ENCODE results near the gene TCEA2. TPM values are rescaled to one million over a fixed set of nuclear protein-coding genes. Genes with fewer than 3 reads are reported as not detected.
A peak's percentile ranks its signal among the peaks of the same experiment; 100 is the strongest.

Gene TCEA2
- total and polyA plus RNA-seq, 2 donors (not counting 1 experiment from before 2014, with no cell fraction given): 58.1 to 63.9 TPM

- H3K4me1 Mint-ChIP-seq: peaks cover 53% of the 10 kb centered on the region
- ChIA-PET CTCF (interaction anchor here (0.7 to 3.2 kb wide), 10 partner anchors 8 to 155 kb away, joined by 3 to 14 read pairs (median 4); partner anchors contain the start of genes LKAAEAR1, NPBWR2, OPRL1 and RGS19), POLR2A (interaction anchor here (0.8 to 4.2 kb wide), 3 partner anchors 13 to 85 kb away, joined by 3 to 55 read pairs (median 4); partner anchors contain the start of genes OPRL1, PRPF6, RGS19 and SAMD10)
- Histone ChIP-seq H3K4me3 (ENCODE audit: control extremely low read depth in 1 of 5, extremely low read depth in 1 of 5, insufficient read depth in 1 of 5, low read depth in 2 of 5, low read length in 4 of 5) (no peak overlapping the region), H3K4me2 (replicated peaks; ENCODE audit: low read depth, low read length, poor library complexity, severe bottlenecking) (peak overlapping the region; percentile 98), H3K9me3 (ENCODE audit: control extremely low read depth in 1 of 3, control insufficient read depth in 2 of 3, insufficient read depth in 1 of 3, low read length in 2 of 3) (no peaks in the 10 kb centered on the region), H3K4me1 (ENCODE audit: control insufficient read depth in 2 of 2, insufficient read depth in 2 of 2, low read length in 2 of 2) (peaks cover 56 to 78% of the 10 kb centered on the region in 2 donors), H3K79me2 (ENCODE audit: control insufficient read depth, insufficient read depth, low read length) (peaks cover 27% of the 10 kb centered on the region), H3K27ac (ENCODE audit: low read length in 2 of 2) (peak overlapping the region; percentile 40 to 55), H3K36me3 (replicated peaks in 1 of 2; ENCODE audit: control extremely low read depth in 1 of 2, control insufficient read depth in 1 of 2, extremely low read depth in 1 of 2, insufficient read depth in 2 of 2, low read length in 1 of 2) (no peaks in the 10 kb centered on the region), H3K27me3 (replicated peaks in 1 of 4; ENCODE audit: control extremely low read depth in 1 of 4, control insufficient read depth in 3 of 4, insufficient read depth in 4 of 4, low read length in 3 of 4) (no peaks in the 10 kb centered on the region), H2AFZ (ENCODE audit: insufficient read depth, low read depth, low read length, poor library complexity, severe bottlenecking) (no peak overlapping the region), H3K9ac (ENCODE audit: low read length) (no peak overlapping the region), H4K20me1 (ENCODE audit: control insufficient read depth, insufficient read depth, low read length, poor library complexity, severe bottlenecking) (peaks cover 15% of the 10 kb centered on the region)
- peak; percentile 12 for ATAC-seq (ENCODE audit: low read depth)
- H3K4me3 Mint-ChIP-seq: peak overlapping the region; percentile 88
- no peaks in the 10 kb centered on the region for H3K27me3 Mint-ChIP-seq
- WGBS (ENCODE audit: insufficient coverage): 24% methylated on average over 27 of the region's 27 CpGs
- TF ChIP-seq EZH2 (IDR thresholded peaks at IDR 0.05; ENCODE audit: borderline replicate concordance, insufficient read depth, low read depth, low read length, poor library complexity, severe bottlenecking): no peak
- TF ChIP-seq CTCF (IDR thresholded peaks at IDR 0.05): no peak
- intact Hi-C loops (cut with micrococcal nuclease): no loop called here
- H3K27ac Mint-ChIP-seq: peak overlapping the region; percentile 95
- H3K9me3 Mint-ChIP-seq (ENCODE audit: insufficient read depth): no peaks in the 10 kb centered on the region
- peak; percentile 60 for DNase-seq
Observed at GRCh38 chr20:64065062-64065973, 2.3 kb downstream of the TCEA2 start.

Data from B cell (primary cell).